HCT116 (cell line): ENCODE results near the gene SMTNL2.

Experiments
- EGR1 ChIP-seq: IDR thresholded peaks from 2 replicates; pipeline ENCODE4 v1.6.1; 2012; ENCODE audit warnings: low read depth
- POLR2AphosphoS5 ChIP-seq: IDR thresholded peaks from 2 replicates; pipeline ENCODE4 v1.6.1; 2011; ENCODE audit warnings: mild to moderate bottlenecking, low read depth, low read length, moderate library complexity
- TF ChIP-seq, protein P1 (sequence below): IDR thresholded peaks from 2 replicates; pipeline ENCODE4 v1.6.1; 2011; ENCODE audit warnings: mild to moderate bottlenecking, low read length, moderate library complexity; ENCODE audit not compliant: insufficient replicate concordance; ENCODE audit errors: extremely low read depth
- TF ChIP-seq, protein P2 (sequence below), 3 experiments: fragments of 200-600 bp in 1 of 3; sonication (generic) in 1 of 3; IDR thresholded peaks in 2 of 3; conservative IDR thresholded peaks in 1 of 3; 2 replicates each; pipeline ENCODE4 v1.5.1; 2012 to 2017; ENCODE audit warnings: low read depth in 2 of 3, low read length in 2 of 3, antibody characterized with exemption in 1 of 3, borderline replicate concordance in 1 of 3, control low read depth in 1 of 3, mild to moderate bottlenecking in 1 of 3, mixed read lengths in 1 of 3, mixed run types in 1 of 3, moderate library complexity in 1 of 3; ENCODE audit not compliant: insufficient read depth in 1 of 3
- TF ChIP-seq, protein P3 (sequence below): IDR thresholded peaks from 2 replicates; pipeline ENCODE4 v1.6.1; 2012

DNA sequence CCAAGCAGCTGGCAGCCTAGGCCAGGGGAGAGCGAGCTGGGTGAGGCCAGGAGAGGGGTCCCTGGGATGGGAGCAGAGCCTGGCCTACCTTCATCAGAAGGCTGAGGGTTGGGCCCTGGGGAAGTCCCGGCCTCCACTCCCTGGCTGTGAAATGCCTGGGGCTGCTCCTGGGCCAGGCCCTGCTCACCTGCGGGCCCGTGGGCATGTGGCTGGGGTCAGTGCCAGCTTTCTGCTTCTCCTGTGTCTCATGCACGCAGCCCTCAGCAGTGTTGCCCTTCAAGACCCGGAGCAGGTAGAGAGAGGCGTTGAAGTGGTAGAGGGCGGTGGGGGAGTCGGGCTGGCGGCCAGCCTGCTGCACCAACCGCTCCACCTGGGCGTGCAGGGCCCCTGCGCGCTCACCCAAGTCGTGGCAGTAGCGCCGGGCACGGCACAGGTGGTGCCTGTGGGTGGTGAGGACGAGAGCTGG, 41.6 kb upstream of the SMTNL2 start:
- TF ChIP-seq, protein P1, sequence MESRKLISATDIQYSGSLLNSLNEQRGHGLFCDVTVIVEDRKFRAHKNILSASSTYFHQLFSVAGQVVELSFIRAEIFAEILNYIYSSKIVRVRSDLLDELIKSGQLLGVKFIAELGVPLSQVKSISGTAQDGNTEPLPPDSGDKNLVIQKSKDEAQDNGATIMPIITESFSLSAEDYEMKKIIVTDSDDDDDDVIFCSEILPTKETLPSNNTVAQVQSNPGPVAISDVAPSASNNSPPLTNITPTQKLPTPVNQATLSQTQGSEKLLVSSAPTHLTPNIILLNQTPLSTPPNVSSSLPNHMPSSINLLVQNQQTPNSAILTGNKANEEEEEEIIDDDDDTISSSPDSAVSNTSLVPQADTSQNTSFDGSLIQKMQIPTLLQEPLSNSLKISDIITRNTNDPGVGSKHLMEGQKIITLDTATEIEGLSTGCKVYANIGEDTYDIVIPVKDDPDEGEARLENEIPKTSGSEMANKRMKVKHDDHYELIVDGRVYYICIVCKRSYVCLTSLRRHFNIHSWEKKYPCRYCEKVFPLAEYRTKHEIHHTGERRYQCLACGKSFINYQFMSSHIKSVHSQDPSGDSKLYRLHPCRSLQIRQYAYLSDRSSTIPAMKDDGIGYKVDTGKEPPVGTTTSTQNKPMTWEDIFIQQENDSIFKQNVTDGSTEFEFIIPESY: no peak
- TF ChIP-seq, protein P2, sequence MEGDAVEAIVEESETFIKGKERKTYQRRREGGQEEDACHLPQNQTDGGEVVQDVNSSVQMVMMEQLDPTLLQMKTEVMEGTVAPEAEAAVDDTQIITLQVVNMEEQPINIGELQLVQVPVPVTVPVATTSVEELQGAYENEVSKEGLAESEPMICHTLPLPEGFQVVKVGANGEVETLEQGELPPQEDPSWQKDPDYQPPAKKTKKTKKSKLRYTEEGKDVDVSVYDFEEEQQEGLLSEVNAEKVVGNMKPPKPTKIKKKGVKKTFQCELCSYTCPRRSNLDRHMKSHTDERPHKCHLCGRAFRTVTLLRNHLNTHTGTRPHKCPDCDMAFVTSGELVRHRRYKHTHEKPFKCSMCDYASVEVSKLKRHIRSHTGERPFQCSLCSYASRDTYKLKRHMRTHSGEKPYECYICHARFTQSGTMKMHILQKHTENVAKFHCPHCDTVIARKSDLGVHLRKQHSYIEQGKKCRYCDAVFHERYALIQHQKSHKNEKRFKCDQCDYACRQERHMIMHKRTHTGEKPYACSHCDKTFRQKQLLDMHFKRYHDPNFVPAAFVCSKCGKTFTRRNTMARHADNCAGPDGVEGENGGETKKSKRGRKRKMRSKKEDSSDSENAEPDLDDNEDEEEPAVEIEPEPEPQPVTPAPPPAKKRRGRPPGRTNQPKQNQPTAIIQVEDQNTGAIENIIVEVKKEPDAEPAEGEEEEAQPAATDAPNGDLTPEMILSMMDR (IDR thresholded peaks at IDR 0.05 in 2 of 3, conservative IDR thresholded peaks at IDR 0.05 in 1 of 3; ENCODE audit: borderline replicate concordance in 1 of 3, insufficient read depth in 1 of 3, low read depth in 2 of 3, low read length in 2 of 3): no peak
- TF ChIP-seq, protein P3, sequence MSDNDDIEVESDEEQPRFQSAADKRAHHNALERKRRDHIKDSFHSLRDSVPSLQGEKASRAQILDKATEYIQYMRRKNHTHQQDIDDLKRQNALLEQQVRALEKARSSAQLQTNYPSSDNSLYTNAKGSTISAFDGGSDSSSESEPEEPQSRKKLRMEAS: no peak
- TF ChIP-seq EGR1: no peak
- TF ChIP-seq POLR2AphosphoS5: no peak
